Measurements from ENCODE around the gene PLA2G1B. TPM values are rescaled to one million over a fixed set of nuclear protein-coding genes. Genes with fewer than 3 reads are reported as not detected.

The PLA2G1B gene
- total RNA-seq, 2 donors from 2014 or later: not detected

GRCh38 chr12:120357104-120357503 lies 29.5 kb upstream of the PLA2G1B start:
- H3K4me3 ChIP-seq: no peak overlapping the region
- H3K4me1 ChIP-seq: peaks cover 0 to 10% of the 10 kb centered on the region in 2 donors
- no peaks in the 10 kb centered on the region for H3K9me3 ChIP-seq
- DNase-seq (ENCODE audit: low spot score): no peak
- H3K27ac ChIP-seq: peak overlapping the region in 1 of 2 donors; percentile 20
- no peaks in the 10 kb centered on the region for H3K27me3 ChIP-seq
- no peak for TF ChIP-seq CTCF (IDR thresholded peaks at IDR 0.05)
- no peaks in the 10 kb centered on the region for H3K36me3 ChIP-seq

GRCh38 chr12:120356567-120357030 lies 29.0 kb upstream of the PLA2G1B start:
- TF ChIP-seq CTCF (IDR thresholded peaks at IDR 0.05): peak; percentile 47 to 90
- Histone ChIP-seq H3K27me3 (no peaks in the 10 kb centered on the region), H3K27ac (peak overlapping the region in 1 of 2 donors; percentile 20), H3K36me3 (no peaks in the 10 kb centered on the region), H3K9me3 (no peaks in the 10 kb centered on the region), H3K4me1 (peaks cover 0 to 5% of the 10 kb centered on the region in 2 donors), H3K4me3 (no peak overlapping the region)
- peak; percentile 72 for DNase-seq (ENCODE audit: low spot score)

- no peaks in the 10 kb centered on the region for H3K27me3 ChIP-seq
- H3K4me3 ChIP-seq: no peak overlapping the region
- no peak overlapping the region for H3K27ac ChIP-seq
- no peaks in the 10 kb centered on the region for H3K9me3 ChIP-seq
- no peaks in the 10 kb centered on the region for H3K4me1 ChIP-seq
- TF ChIP-seq CTCF (IDR thresholded peaks at IDR 0.05): no peak
- H3K36me3 ChIP-seq: no peaks in the 10 kb centered on the region
- DNase-seq (ENCODE audit: low spot score): no peak
Observed at GRCh38 chr12:120353556-120354317, 26.2 kb upstream of the PLA2G1B start.

- H3K36me3 ChIP-seq: no peaks in the 10 kb centered on the region
- no peak overlapping the region for H3K4me3 ChIP-seq
- no peak for DNase-seq (ENCODE audit: low spot score)
- no peak for TF ChIP-seq CTCF (IDR thresholded peaks at IDR 0.05)
- no peaks in the 10 kb centered on the region for H3K27me3 ChIP-seq
- no peak overlapping the region for H3K27ac ChIP-seq
- H3K9me3 ChIP-seq: no peaks in the 10 kb centered on the region
- H3K4me1 ChIP-seq: no peaks in the 10 kb centered on the region
Observed at GRCh38 chr12:120353136-120353535, 25.6 kb upstream of the PLA2G1B start.

GRCh38 chr12:120352117-120352516 lies 24.5 kb upstream of the PLA2G1B start:
- no peaks in the 10 kb centered on the region for H3K36me3 ChIP-seq
- no peaks in the 10 kb centered on the region for H3K27me3 ChIP-seq
- no peaks in the 10 kb centered on the region for H3K4me1 ChIP-seq
- H3K27ac ChIP-seq: no peak overlapping the region
- DNase-seq (ENCODE audit: low spot score): no peak
- TF ChIP-seq CTCF (IDR thresholded peaks at IDR 0.05): no peak
- H3K9me3 ChIP-seq: no peaks in the 10 kb centered on the region
- H3K4me3 ChIP-seq: no peak overlapping the region
